Vagina (tissue), 2 donors: ENCODE data around the gene GPANK1.

Experiments used
- CTCF ChIP-seq, 3 experiments: fragments of 450-650 bp in 2 of 3; fragments of 200-600 bp in 1 of 3; sonication (generic) in 1 of 3; IDR thresholded peaks; one replicate each; pipeline ENCODE4 v1.5.1; 2017 to 2019; ENCODE audit warnings: antibody characterized with exemption in 3 of 3, mild to moderate bottlenecking in 2 of 3, moderate library complexity in 2 of 3
- POLR2A ChIP-seq, 2 donors: fragments of 450-650 bp; IDR thresholded peaks; one replicate each; pipeline ENCODE4 v1.6.1; 2017; ENCODE audit warnings: antibody characterized with exemption in 2 of 2, mild to moderate bottlenecking in 2 of 2, moderate library complexity in 2 of 2
- POLR2AphosphoS5 ChIP-seq, 2 donors: sonication (generic); formaldehyde crosslinking; IDR thresholded peaks; one replicate each; pipeline ENCODE4 v1.9.0; 2017; ENCODE audit warnings: antibody characterized with exemption in 2 of 2, mild to moderate bottlenecking in 2 of 2, low read depth in 1 of 2; ENCODE audit not compliant: insufficient read depth in 1 of 2

- TF ChIP-seq CTCF (IDR thresholded peaks at IDR 0.05), result no peak
- TF ChIP-seq POLR2A (IDR thresholded peaks at IDR 0.05), result no peak
- TF ChIP-seq POLR2AphosphoS5 (IDR thresholded peaks at IDR 0.05; ENCODE audit: insufficient read depth in 1 of 2, low read depth in 1 of 2), result no peak
These were observed 29.7 kb downstream of the GPANK1 start for GRCh38 chr6:31634969-31635575.
